ENCODE measurements around the gene CLSTN2. TPM values are rescaled to one million over a fixed set of nuclear protein-coding genes. Genes with fewer than 3 reads are reported as not detected.

CLSTN2 gene
- total and polyA plus RNA-seq, 2 of the 13 experiments (the other 11 are each of a cell fraction or from before 2014, with no cell fraction given), result not detected

DNA sequence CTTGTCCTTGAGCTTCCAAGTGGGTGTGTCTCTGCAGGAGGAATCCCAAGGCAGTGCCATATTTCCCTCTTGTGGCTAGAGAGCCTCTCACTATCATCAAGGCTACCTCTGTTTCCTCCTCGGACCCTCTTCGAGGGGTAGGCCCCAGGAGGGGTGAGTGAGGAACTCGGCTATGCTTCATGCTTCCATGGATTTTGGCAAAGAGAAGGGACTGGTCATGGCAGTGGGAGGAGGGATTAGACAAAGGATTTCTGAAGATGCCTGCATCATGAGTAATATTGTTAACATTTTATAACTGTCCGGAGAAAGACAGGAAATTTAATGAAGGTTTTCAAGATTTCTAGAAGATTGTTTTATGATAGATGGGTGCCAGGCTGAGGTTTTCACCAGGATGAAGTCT lies 241.5 kb downstream of the CLSTN2 start:
- no peak overlapping the region for H2AFZ ChIP-seq (ENCODE audit: low read length)
- FAIRE-seq, result no peak
- no peak overlapping the region for H3K4me2 ChIP-seq (ENCODE audit: low read depth, low read length)
- no TSS peak for BruUV-seq (replicated peaks)
- ChIA-PET POLR2A (no interaction called here), CTCF (ENCODE audit: low intra/inter-chr PET ratio, low total read pairs) (no interaction called here)
- H3K36me3 ChIP-seq (replicated peaks in 1 of 2; ENCODE audit: control insufficient read depth in 1 of 2, insufficient read depth in 2 of 2, low read length in 2 of 2), result no peaks in the 10 kb centered on the region
- no peak overlapping the region for H3K4me3 ChIP-seq (replicated peaks in 1 of 3; ENCODE audit: insufficient read depth in 1 of 3, low read depth in 2 of 3, low read length in 3 of 3)
- no peak for ATAC-seq
- no peaks in the 10 kb centered on the region for H3K27me3 ChIP-seq (ENCODE audit: control insufficient read depth in 1 of 2, insufficient read depth in 2 of 2, low read length in 2 of 2)
- DNase-seq (ENCODE audit: low spot score), result no peak
- H3K9me3 ChIP-seq (ENCODE audit: low read length), result no peaks in the 10 kb centered on the region
- H3K9ac ChIP-seq (ENCODE audit: insufficient read depth, low read depth, low read length), result no peak overlapping the region
- no peak overlapping the region for H3K27ac ChIP-seq (ENCODE audit: extremely low read length, insufficient read depth, low read length)
- intact Hi-C loops (cut with micrococcal nuclease; ENCODE audit: unreplicated experiment) (no loop called here), in situ Hi-C loops (cut with HindIII; ENCODE audit: extremely low pct_ligation_motif_present, low pct_unique_long_range_greater_than_20kb) (no loop called here)
- H4K20me1 ChIP-seq (ENCODE audit: insufficient read depth, low read length), result no peaks in the 10 kb centered on the region
- no peaks in the 10 kb centered on the region for H3K79me2 ChIP-seq (ENCODE audit: insufficient read depth, low read length)
- H3K4me1 ChIP-seq (ENCODE audit: insufficient read depth, low read length), result no peaks in the 10 kb centered on the region
- 5% methylated on average over 4 of the region's 4 CpGs for WGBS (ENCODE audit: low lambda C conversion rate)
- TF ChIP-seq WIZ (CRISPR knock-in tag; IDR thresholded peaks at IDR 0.05), result no peak
- TF ChIP-seq ZNF558 (CRISPR knock-in tag; IDR thresholded peaks at IDR 0.05; ENCODE audit: borderline replicate concordance), result no peak
- no peak for TF ChIP-seq ZFP36L1 (CRISPR knock-in tag; IDR thresholded peaks at IDR 0.05)
- TF ChIP-seq, protein P1, sequence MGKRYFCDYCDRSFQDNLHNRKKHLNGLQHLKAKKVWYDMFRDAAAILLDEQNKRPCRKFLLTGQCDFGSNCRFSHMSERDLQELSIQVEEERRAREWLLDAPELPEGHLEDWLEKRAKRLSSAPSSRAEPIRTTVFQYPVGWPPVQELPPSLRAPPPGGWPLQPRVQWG (CRISPR knock-in tag; IDR thresholded peaks at IDR 0.05; ENCODE audit: borderline replicate concordance, low read depth), result no peak
- TF ChIP-seq ARNTL (CRISPR knock-in tag; IDR thresholded peaks at IDR 0.05), result no peak
- TF ChIP-seq HOXA3 (CRISPR knock-in tag; IDR thresholded peaks at IDR 0.05), result no peak
- no peak for TF ChIP-seq FOXP4 (CRISPR knock-in tag; IDR thresholded peaks at IDR 0.05)
- TF ChIP-seq, protein P2, sequence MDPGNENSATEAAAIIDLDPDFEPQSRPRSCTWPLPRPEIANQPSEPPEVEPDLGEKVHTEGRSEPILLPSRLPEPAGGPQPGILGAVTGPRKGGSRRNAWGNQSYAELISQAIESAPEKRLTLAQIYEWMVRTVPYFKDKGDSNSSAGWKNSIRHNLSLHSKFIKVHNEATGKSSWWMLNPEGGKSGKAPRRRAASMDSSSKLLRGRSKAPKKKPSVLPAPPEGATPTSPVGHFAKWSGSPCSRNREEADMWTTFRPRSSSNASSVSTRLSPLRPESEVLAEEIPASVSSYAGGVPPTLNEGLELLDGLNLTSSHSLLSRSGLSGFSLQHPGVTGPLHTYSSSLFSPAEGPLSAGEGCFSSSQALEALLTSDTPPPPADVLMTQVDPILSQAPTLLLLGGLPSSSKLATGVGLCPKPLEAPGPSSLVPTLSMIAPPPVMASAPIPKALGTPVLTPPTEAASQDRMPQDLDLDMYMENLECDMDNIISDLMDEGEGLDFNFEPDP (CRISPR knock-in tag; conservative IDR thresholded peaks at IDR 0.05), result no peak
- TF ChIP-seq KLF15 (CRISPR knock-in tag; IDR thresholded peaks at IDR 0.05; ENCODE audit: borderline replicate concordance), result no peak
- TF ChIP-seq ZNF550 (CRISPR knock-in tag; IDR thresholded peaks at IDR 0.05; ENCODE audit: borderline replicate concordance), result no peak
- TF ChIP-seq, protein P3, sequence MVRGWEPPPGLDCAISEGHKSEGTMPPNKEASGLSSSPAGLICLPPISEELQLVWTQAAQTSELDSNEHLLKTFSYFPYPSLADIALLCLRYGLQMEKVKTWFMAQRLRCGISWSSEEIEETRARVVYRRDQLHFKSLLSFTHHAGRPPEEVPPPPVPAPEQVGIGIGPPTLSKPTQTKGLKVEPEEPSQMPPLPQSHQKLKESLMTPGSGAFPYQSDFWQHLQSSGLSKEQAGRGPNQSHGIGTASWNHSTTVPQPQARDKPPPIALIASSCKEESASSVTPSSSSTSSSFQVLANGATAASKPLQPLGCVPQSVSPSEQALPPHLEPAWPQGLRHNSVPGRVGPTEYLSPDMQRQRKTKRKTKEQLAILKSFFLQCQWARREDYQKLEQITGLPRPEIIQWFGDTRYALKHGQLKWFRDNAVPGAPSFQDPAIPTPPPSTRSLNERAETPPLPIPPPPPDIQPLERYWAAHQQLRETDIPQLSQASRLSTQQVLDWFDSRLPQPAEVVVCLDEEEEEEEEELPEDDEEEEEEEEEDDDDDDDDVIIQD (CRISPR knock-in tag; IDR thresholded peaks at IDR 0.05; ENCODE audit: low read depth), result no peak
- TF ChIP-seq, protein P4, sequence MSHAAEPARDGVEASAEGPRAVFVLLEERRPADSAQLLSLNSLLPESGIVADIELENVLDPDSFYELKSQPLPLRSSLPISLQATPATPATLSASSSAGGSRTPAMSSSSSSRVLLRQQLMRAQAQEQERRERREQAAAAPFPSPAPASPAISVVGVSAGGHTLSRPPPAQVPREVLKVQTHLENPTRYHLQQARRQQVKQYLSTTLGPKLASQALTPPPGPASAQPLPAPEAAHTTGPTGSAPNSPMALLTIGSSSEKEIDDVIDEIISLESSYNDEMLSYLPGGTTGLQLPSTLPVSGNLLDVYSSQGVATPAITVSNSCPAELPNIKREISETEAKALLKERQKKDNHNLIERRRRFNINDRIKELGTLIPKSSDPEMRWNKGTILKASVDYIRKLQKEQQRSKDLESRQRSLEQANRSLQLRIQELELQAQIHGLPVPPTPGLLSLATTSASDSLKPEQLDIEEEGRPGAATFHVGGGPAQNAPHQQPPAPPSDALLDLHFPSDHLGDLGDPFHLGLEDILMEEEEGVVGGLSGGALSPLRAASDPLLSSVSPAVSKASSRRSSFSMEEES (CRISPR knock-in tag; IDR thresholded peaks at IDR 0.05), result no peak
- no peak for TF ChIP-seq ZNF331 (CRISPR knock-in tag; IDR thresholded peaks at IDR 0.05)
- TF ChIP-seq MAFK (conservative IDR thresholded peaks at IDR 0.05 in 1 of 2, IDR thresholded peaks at IDR 0.05 in 1 of 2; ENCODE audit: low read length in 2 of 2), result no peak
- TF ChIP-seq MAZ (IDR thresholded peaks at IDR 0.05; ENCODE audit: borderline replicate concordance, low read depth, low read length), result no peak
- TF ChIP-seq MAZ (CRISPR knock-in tag; IDR thresholded peaks at IDR 0.05; ENCODE audit: low read depth), result no peak
